ENCODE data around the gene HS6ST1.

- TF ChIP-seq CTCF (IDR thresholded peaks at IDR 0.05) (no peak), POLR2A (IDR thresholded peaks at IDR 0.05) (no peak)
Measured at GRCh38 chr2:128264881-128265607, 53.6 kb downstream of the HS6ST1 start.

Data from right lobe of liver (tissue), 4 donors.